ENCODE data around the gene CFAP46.
"Not testable (repeated sequence)": the region's sequence is repeated elsewhere in the genome, so short reads cannot be mapped to it uniquely, and the experiment has no call there.

DNA sequence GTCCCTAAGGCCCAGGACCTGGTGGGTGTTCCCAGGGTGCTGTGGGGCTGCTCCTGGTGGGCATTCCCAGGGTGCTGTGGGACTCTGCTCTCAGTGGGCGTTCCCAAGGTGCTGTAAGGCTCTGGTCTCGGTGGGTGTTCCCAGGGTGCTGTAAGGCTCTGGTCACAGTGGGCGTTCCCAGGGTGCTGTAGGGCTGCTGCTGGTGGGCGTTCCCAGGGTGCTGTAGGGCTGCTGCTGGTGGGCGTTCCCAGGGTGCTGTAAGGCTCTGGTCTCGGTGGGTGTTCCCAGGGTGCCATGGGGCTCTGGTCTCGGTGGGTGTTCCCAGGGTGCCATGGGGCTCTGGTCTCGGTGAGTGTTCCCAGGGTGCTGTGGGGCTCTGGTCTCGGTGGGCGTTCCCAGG, 99.1 kb downstream of the CFAP46 start:
- TF ChIP-seq, protein P1, sequence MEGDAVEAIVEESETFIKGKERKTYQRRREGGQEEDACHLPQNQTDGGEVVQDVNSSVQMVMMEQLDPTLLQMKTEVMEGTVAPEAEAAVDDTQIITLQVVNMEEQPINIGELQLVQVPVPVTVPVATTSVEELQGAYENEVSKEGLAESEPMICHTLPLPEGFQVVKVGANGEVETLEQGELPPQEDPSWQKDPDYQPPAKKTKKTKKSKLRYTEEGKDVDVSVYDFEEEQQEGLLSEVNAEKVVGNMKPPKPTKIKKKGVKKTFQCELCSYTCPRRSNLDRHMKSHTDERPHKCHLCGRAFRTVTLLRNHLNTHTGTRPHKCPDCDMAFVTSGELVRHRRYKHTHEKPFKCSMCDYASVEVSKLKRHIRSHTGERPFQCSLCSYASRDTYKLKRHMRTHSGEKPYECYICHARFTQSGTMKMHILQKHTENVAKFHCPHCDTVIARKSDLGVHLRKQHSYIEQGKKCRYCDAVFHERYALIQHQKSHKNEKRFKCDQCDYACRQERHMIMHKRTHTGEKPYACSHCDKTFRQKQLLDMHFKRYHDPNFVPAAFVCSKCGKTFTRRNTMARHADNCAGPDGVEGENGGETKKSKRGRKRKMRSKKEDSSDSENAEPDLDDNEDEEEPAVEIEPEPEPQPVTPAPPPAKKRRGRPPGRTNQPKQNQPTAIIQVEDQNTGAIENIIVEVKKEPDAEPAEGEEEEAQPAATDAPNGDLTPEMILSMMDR (IDR thresholded peaks at IDR 0.05; ENCODE audit: poor library complexity): not testable (repeated sequence)
- TF ChIP-seq EZH2 (IDR thresholded peaks at IDR 0.05; ENCODE audit: borderline replicate concordance): not testable (repeated sequence)

All from hepatocyte (in vitro differentiated cells).